OCI-M2 (cell line): ENCODE data around the gene DNAI2.

Source experiments
- DNase-seq: peaks from one replicate; lab custom pipeline; 2025; ENCODE audit not compliant: unreplicated experiment; lab: John Stamatoyannopoulos, UW

The DNAI2 gene

GRCh38 chr17:74274060-74274708 is at the start of gene DNAI2:
Gene DNAI2 (plus strand): TSS chr17:74274234. CDS start chr17:74281818, 7,584 bp downstream.
- DNase-seq, result no peak

GRCh38 chr17:74224959-74225725 is 48.9 kb upstream of the DNAI2 start:
- DNase-seq, result no peak

- no peak for DNase-seq
Measured at GRCh38 chr17:74226252-74226651, 47.8 kb upstream of the DNAI2 start.

GRCh38 chr17:74227271-74228080 is 46.6 kb upstream of the DNAI2 start:
- DNase-seq, result no peak

GRCh38 chr17:74228306-74228978 is 45.6 kb upstream of the DNAI2 start:
- DNase-seq, result no peak

- no peak for DNase-seq
Measured at GRCh38 chr17:74230896-74231295, 43.1 kb upstream of the DNAI2 start.

GRCh38 chr17:74231928-74232907 is 41.8 kb upstream of the DNAI2 start:
- DNase-seq, result no peak

- DNase-seq, result no peak
Measured at GRCh38 chr17:74233937-74234336, 40.1 kb upstream of the DNAI2 start.

- no peak for DNase-seq
Measured at GRCh38 chr17:74234486-74234885, 39.5 kb upstream of the DNAI2 start.

GRCh38 chr17:74235040-74235581 is 38.9 kb upstream of the DNAI2 start:
- DNase-seq, result no peak

GRCh38 chr17:74235911-74236371 is 38.1 kb upstream of the DNAI2 start:
- DNase-seq, result no peak

GRCh38 chr17:74237321-74237720 is 36.7 kb upstream of the DNAI2 start:
- no peak for DNase-seq

GRCh38 chr17:74239172-74239571 is 34.9 kb upstream of the DNAI2 start:
- DNase-seq, result no peak

- DNase-seq, result no peak
Measured at GRCh38 chr17:74240618-74241205, 33.3 kb upstream of the DNAI2 start.

- no peak for DNase-seq
Measured at GRCh38 chr17:74241431-74241830, 32.6 kb upstream of the DNAI2 start.

GRCh38 chr17:74241847-74242246 is 32.2 kb upstream of the DNAI2 start:
- no peak for DNase-seq

GRCh38 chr17:74243013-74243755 is 30.9 kb upstream of the DNAI2 start:
- DNase-seq, result no peak

- DNase-seq, result no peak
Measured at GRCh38 chr17:74244128-74244527, 29.9 kb upstream of the DNAI2 start.

GRCh38 chr17:74244548-74244947 is 29.5 kb upstream of the DNAI2 start:
- DNase-seq, result no peak
